ENCODE data around the gene CCDC138.

- TF ChIP-seq, protein P1, sequence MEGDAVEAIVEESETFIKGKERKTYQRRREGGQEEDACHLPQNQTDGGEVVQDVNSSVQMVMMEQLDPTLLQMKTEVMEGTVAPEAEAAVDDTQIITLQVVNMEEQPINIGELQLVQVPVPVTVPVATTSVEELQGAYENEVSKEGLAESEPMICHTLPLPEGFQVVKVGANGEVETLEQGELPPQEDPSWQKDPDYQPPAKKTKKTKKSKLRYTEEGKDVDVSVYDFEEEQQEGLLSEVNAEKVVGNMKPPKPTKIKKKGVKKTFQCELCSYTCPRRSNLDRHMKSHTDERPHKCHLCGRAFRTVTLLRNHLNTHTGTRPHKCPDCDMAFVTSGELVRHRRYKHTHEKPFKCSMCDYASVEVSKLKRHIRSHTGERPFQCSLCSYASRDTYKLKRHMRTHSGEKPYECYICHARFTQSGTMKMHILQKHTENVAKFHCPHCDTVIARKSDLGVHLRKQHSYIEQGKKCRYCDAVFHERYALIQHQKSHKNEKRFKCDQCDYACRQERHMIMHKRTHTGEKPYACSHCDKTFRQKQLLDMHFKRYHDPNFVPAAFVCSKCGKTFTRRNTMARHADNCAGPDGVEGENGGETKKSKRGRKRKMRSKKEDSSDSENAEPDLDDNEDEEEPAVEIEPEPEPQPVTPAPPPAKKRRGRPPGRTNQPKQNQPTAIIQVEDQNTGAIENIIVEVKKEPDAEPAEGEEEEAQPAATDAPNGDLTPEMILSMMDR (IDR thresholded peaks at IDR 0.05; ENCODE audit: insufficient read depth, low read depth, low read length) = no peak
- TF ChIP-seq EZH2 (IDR thresholded peaks at IDR 0.05; ENCODE audit: insufficient read depth, low read length) = no peak
Measured at GRCh38 chr2:108909275-108909823, 122.8 kb downstream of the CCDC138 start.

All from astrocyte (in vitro differentiated cells and primary cell).